OCI-LY7 (cell line): ENCODE measurements around the gene RASA2. TPM values are rescaled to one million over a fixed set of nuclear protein-coding genes. Genes with fewer than 3 reads are reported as not detected.
"Not testable (repeated sequence)": the region's sequence is repeated elsewhere in the genome, so short reads cannot be mapped to it uniquely, and the experiment has no call there.

Experiments used
- BruUV-seq: library from RNA; stranded (reverse); fragments of 400-500 nt; replicated peaks from 2 replicates; lab custom pipeline; 2021; lab: Mats Ljungman, UMichigan
- CTCF ChIA-PET: fragments of 300-600 bp; sonication (Branson Sonifier 250); formaldehyde crosslinking; loops from one replicate; lab custom pipeline; 2022; ENCODE audit warnings: antibody characterized with exemption; ENCODE audit not compliant: unreplicated experiment; lab: Charles Lee
- POLR2A ChIA-PET: fragments of 300-600 bp; sonication (Branson Sonifier 250); formaldehyde crosslinking; loops from one replicate; lab custom pipeline; 2022; ENCODE audit warnings: antibody characterized with exemption; lab: Charles Lee
- DNase-seq: peaks from one replicate; pipeline ENCODE4 v3.0.0-alpha.2; 2015; ENCODE audit warnings: low spot score
- H2AFZ ChIP-seq: fragments of 200-600 bp; sonication (generic), shearing (Covaris generic); 2 replicates; pipeline ENCODE4 v1.6.1; 2014; ENCODE audit warnings: mild to moderate bottlenecking, antibody characterized with exemption, low read length, moderate library complexity
- H3K27ac ChIP-seq: fragments of 200-600 bp; sonication (generic); 2 replicates; pipeline ENCODE4 v1.5.1; 2014; ENCODE audit warnings: mixed run types, low read depth, mild to moderate bottlenecking, moderate library complexity, low read length, inconsistent platforms; ENCODE audit not compliant: poor library complexity, severe bottlenecking
- H3K36me3 ChIP-seq: fragments of 200-600 bp; sonication (generic); 2 replicates; pipeline ENCODE4 v1.6.1; 2014; ENCODE audit warnings: mild to moderate bottlenecking, antibody characterized with exemption, low read length, moderate library complexity, mixed read lengths; ENCODE audit not compliant: insufficient read depth
- H3K4me1 ChIP-seq: fragments of 200-600 bp; sonication (generic); 2 replicates; pipeline ENCODE4 v1.5.1; 2014; ENCODE audit warnings: mild to moderate bottlenecking, low read length; ENCODE audit not compliant: insufficient read depth, poor library complexity, severe bottlenecking
- H3K4me2 ChIP-seq: fragments of 200-600 bp; sonication (generic); 2 replicates; pipeline ENCODE4 v1.6.1; 2014; ENCODE audit warnings: mild to moderate bottlenecking, low read length
- H3K4me3 ChIP-seq: fragments of 200-600 bp; sonication (generic); 2 replicates; pipeline ENCODE4 v1.5.1; 2014; ENCODE audit warnings: mild to moderate bottlenecking, low read depth, low read length; ENCODE audit not compliant: poor library complexity, severe bottlenecking
- H3K79me2 ChIP-seq: fragments of 200-600 bp; sonication (generic); 2 replicates; pipeline ENCODE4 v1.6.1; 2016; ENCODE audit warnings: low read depth, mild to moderate bottlenecking, low read length, moderate library complexity, mixed read lengths; ENCODE audit not compliant: insufficient read depth
- H3K9me2 ChIP-seq: fragments of 200-600 bp; sonication (generic); 2 replicates; pipeline ENCODE4 v1.6.1; 2016; ENCODE audit warnings: mild to moderate bottlenecking, low read length, mixed read lengths; ENCODE audit not compliant: insufficient read depth
- H3K9me3 ChIP-seq: fragments of 200-600 bp; sonication (generic); 2 replicates; pipeline ENCODE4 v1.6.1; 2014; ENCODE audit warnings: mild to moderate bottlenecking, mixed run types, low read length, mixed read lengths
- H4K20me1 ChIP-seq: fragments of 200-600 bp; sonication (generic); 2 replicates; pipeline ENCODE4 v1.6.1; 2014; ENCODE audit warnings: mild to moderate bottlenecking, antibody characterized with exemption, low read length, moderate library complexity, mixed read lengths; ENCODE audit not compliant: insufficient read depth
- EZH2phosphoT487 ChIP-seq: fragments of 200-600 bp; sonication (generic); IDR thresholded peaks from 2 replicates; pipeline ENCODE4 v1.6.1; 2018; ENCODE audit warnings: low read depth, borderline replicate concordance, mild to moderate bottlenecking, mixed run types, antibody characterized with exemption, low read length, moderate library complexity, mixed read lengths
- intact Hi-C: fragments of 100-400 bp; cut with micrococcal nuclease; formaldehyde crosslinking; loops from one replicate; pipeline ENCODE4 v1.10.0; 2022; ENCODE audit not compliant: unreplicated experiment
- total RNA-seq, 2 experiments: library from RNA; depleted of rRNA in 1 of 2; stranded (reverse); fragments of >200 nt in 1 of 2; shearing (Covaris generic) in 1 of 2; gene quantifications; 2 replicates each; pipeline ENCODE4 v1.2.3, GENCODE V29; 2014 to 2022
- TF ChIP-seq, protein P1 (sequence below): fragments of 200-600 bp; sonication (generic); conservative IDR thresholded peaks from 2 replicates; pipeline ENCODE4 v1.5.1; 2014; ENCODE audit warnings: mild to moderate bottlenecking, antibody characterized with exemption, low read length, moderate library complexity, mixed read lengths

RASA2 gene
- total RNA-seq, 2 experiments from 2014 or later: 11.0 to 21.7 TPM

DNA sequence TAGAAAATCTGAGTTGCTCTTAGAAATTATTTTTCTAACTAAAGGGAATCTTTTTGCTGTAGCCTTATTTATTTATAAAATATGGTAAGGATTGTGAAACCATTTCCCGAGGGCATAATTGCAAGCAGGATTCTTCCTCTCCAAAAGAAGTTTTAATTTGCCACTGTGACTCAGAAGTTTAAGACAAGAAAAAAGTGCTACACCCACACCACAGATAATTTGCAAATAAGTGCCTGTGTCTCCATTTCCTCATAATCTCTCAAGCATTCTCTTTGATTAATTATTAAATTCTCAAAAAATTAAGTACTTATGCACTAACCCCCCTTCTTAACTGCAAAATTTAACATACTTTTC, 43.6 kb downstream of the RASA2 start:
- H3K79me2 ChIP-seq: no peaks in the 10 kb centered on the region
- TF ChIP-seq, protein P1, sequence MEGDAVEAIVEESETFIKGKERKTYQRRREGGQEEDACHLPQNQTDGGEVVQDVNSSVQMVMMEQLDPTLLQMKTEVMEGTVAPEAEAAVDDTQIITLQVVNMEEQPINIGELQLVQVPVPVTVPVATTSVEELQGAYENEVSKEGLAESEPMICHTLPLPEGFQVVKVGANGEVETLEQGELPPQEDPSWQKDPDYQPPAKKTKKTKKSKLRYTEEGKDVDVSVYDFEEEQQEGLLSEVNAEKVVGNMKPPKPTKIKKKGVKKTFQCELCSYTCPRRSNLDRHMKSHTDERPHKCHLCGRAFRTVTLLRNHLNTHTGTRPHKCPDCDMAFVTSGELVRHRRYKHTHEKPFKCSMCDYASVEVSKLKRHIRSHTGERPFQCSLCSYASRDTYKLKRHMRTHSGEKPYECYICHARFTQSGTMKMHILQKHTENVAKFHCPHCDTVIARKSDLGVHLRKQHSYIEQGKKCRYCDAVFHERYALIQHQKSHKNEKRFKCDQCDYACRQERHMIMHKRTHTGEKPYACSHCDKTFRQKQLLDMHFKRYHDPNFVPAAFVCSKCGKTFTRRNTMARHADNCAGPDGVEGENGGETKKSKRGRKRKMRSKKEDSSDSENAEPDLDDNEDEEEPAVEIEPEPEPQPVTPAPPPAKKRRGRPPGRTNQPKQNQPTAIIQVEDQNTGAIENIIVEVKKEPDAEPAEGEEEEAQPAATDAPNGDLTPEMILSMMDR: no peak
- no peak for TF ChIP-seq EZH2phosphoT487
- H3K4me2 ChIP-seq: no peak overlapping the region
- CTCF ChIA-PET: no interaction called here
- POLR2A ChIA-PET: no interaction called here
- H3K4me1 ChIP-seq: peaks cover 13% of the 10 kb centered on the region
- no TSS peak for BruUV-seq
- H3K9me2 ChIP-seq: no peaks in the 10 kb centered on the region
- peaks cover 28% of the 10 kb centered on the region for H3K36me3 ChIP-seq
- no peak for DNase-seq
- intact Hi-C loops: no loop called here
- no peak overlapping the region for H3K4me3 ChIP-seq
- peaks cover 3% of the 10 kb centered on the region; the same call in 1 of the 2 replicates for H3K9me3 ChIP-seq
- H4K20me1 ChIP-seq: no peaks in the 10 kb centered on the region
- no peak overlapping the region for H3K27ac ChIP-seq
- no peak overlapping the region for H2AFZ ChIP-seq

DNA sequence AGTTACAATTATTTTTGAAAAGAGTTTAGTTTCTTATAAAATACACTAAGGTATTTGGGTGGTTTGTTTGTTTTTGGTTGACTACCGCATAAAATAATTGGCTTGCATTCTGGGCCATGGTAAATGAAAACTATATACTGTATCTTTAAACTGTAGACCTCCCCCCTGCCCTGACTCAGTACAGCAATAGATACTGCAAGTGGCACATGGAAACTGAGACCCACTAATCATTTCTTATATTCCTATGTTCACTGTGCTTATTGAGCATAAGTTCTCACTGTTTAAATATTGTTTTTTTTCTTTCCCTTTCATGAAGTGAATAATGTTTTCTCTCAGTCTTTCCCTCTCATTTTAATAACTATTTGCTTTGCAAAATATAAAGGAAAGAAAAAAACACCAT, 45.8 kb downstream of the RASA2 start:
- Histone ChIP-seq H4K20me1 (no peaks in the 10 kb centered on the region), H3K36me3 (peaks cover 38% of the 10 kb centered on the region), H3K9me2 (no peaks in the 10 kb centered on the region), H3K79me2 (no peaks in the 10 kb centered on the region), H3K4me1 (peaks cover 12% of the 10 kb centered on the region), H3K4me2 (no peak overlapping the region), H3K4me3 (no peak overlapping the region), H3K27ac (no peak overlapping the region), H2AFZ (no peak overlapping the region), H3K9me3 (peaks cover 14% of the 10 kb centered on the region; the same call in 1 of the 2 replicates)
- BruUV-seq: no TSS peak
- intact Hi-C loops: no loop called here
- DNase-seq: no peak
- CTCF ChIA-PET: no interaction called here
- no peak for TF ChIP-seq EZH2phosphoT487
- TF ChIP-seq, protein P1: no peak
- POLR2A ChIA-PET: interaction anchor here (0.6 kb wide), 1 partner anchor 172 kb away, joined by 3 read pairs; no protein-coding TSS in a partner anchor

DNA sequence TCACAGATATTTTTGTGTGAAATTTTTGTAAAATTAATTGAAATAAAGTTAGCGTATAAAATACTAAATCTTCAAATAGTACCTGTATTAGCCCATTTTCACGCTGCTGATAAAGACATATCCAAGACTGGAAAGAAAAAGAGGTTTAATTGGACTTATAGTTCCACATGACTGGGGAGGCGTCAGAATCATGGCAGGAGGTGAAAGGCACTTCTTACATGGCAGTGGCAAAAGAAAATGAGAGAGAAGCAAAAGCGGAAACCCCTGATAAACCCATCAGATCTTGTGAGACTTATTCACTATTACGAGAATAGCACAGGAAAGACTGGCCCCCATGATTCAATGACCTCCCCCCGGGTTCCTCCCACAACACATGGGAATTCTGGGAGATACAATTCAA, 49.2 kb downstream of the RASA2 start:
- POLR2A ChIA-PET: interaction anchor here (0.6 kb wide), 1 partner anchor 65 kb away, joined by 7 read pairs; no protein-coding TSS in a partner anchor
- H3K4me1 ChIP-seq, H3K27ac ChIP-seq, H3K9me2 ChIP-seq, H3K4me2 ChIP-seq, intact Hi-C loops, DNase-seq, H3K79me2 ChIP-seq, H4K20me1 ChIP-seq, H3K4me3 ChIP-seq, CTCF ChIA-PET, H2AFZ ChIP-seq, BruUV-seq: not testable (repeated sequence)
- Histone ChIP-seq H3K9me3 (peaks cover 14% of the 10 kb centered on the region; the same call in 1 of the 2 replicates), H3K36me3 (peaks cover 37% of the 10 kb centered on the region)
